HL-60 (cell line): ENCODE results near the gene TAF4B.
"Not testable (repeated sequence)": the region's sequence is repeated elsewhere in the genome, so short reads cannot be mapped to it uniquely, and the experiment has no call there.

Source experiments
- DNase-seq, 2 experiments: peaks; one replicate each; pipeline ENCODE4 v3.0.0-alpha.2; 2010 to 2020; ENCODE audit warnings: low read depth in 1 of 2, low spot score in 1 of 2
- H3K27ac ChIP-seq: fragments of 250-450 bp; sonication (Bioruptor Pico); replicated peaks from 2 replicates; pipeline ENCODE4 v1.5.1; 2020; ENCODE audit warnings: mild to moderate bottlenecking, moderate library complexity
- H3K27me3 ChIP-seq: fragments of 250-450 bp; sonication (Bioruptor Pico); 2 replicates; pipeline ENCODE4 v1.5.1; 2021; ENCODE audit warnings: mild to moderate bottlenecking, moderate library complexity; ENCODE audit not compliant: insufficient read depth, poor library complexity, severe bottlenecking
- H3K4me3 ChIP-seq: replicated peaks from 2 replicates; pipeline ENCODE4 v1.5.1; 2011; ENCODE audit warnings: mild to moderate bottlenecking, control low read depth, low read length; ENCODE audit not compliant: insufficient read depth
- CTCF ChIP-seq: IDR thresholded peaks from one replicate; pipeline ENCODE4 v1.5.1; 2011; ENCODE audit warnings: low read length, control low read depth, inconsistent platforms; ENCODE audit not compliant: insufficient read depth
- GABPA ChIP-seq: IDR thresholded peaks from 2 replicates; pipeline ENCODE4 v1.6.1; 2012; ENCODE audit warnings: low read depth
- POLR2AphosphoS5 ChIP-seq: IDR thresholded peaks from 2 replicates; pipeline ENCODE4 v1.6.1; 2012; ENCODE audit warnings: low read depth
- SPI1 ChIP-seq: IDR thresholded peaks from 2 replicates; pipeline ENCODE4 v1.6.1; 2012; ENCODE audit warnings: low read depth, mild to moderate bottlenecking, borderline replicate concordance
- TF ChIP-seq, protein P1 (sequence below): IDR thresholded peaks from 2 replicates; pipeline ENCODE4 v1.6.1; 2012; ENCODE audit warnings: low read depth; ENCODE audit not compliant: insufficient replicate concordance

The TAF4B gene

DNA sequence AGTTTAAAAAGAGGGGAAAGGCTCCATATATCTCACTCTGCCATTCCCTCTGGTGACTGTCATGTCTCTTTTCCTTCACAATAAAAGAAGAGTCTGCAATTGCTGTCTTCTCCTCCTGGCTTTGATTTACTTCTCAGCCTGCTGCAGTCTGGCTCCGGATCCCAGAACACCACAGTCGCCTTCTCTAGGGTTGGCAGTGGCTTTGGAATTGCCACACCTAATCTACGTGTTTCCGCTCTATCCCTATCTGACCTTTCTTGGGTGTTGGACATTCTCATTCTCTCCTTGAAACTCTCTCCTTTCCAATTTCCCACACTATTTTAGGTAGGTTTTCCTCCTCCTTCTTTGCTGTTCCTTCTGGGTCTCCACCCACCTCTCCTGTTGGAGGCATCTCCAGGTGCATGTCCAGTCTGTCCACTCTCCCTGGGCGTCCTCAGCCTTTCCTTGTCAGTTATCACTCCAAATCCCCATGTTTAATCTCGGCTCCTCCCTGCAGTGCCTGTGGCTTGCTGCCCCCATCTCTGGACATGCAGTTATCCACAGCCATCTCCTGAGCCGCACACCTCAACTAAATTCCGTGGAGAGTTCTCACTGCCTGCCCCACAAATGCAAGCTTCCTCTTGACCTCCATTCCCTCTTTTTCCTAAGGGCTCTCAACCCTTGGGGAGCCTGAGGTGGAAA is 209.3 kb downstream of the TAF4B start:
- no peak overlapping the region for H3K27ac ChIP-seq
- no peak for DNase-seq
- TF ChIP-seq POLR2AphosphoS5 (no peak), CTCF (no peak)
- H3K4me3 ChIP-seq, result no peak overlapping the region
- no peaks in the 10 kb centered on the region for H3K27me3 ChIP-seq

DNA sequence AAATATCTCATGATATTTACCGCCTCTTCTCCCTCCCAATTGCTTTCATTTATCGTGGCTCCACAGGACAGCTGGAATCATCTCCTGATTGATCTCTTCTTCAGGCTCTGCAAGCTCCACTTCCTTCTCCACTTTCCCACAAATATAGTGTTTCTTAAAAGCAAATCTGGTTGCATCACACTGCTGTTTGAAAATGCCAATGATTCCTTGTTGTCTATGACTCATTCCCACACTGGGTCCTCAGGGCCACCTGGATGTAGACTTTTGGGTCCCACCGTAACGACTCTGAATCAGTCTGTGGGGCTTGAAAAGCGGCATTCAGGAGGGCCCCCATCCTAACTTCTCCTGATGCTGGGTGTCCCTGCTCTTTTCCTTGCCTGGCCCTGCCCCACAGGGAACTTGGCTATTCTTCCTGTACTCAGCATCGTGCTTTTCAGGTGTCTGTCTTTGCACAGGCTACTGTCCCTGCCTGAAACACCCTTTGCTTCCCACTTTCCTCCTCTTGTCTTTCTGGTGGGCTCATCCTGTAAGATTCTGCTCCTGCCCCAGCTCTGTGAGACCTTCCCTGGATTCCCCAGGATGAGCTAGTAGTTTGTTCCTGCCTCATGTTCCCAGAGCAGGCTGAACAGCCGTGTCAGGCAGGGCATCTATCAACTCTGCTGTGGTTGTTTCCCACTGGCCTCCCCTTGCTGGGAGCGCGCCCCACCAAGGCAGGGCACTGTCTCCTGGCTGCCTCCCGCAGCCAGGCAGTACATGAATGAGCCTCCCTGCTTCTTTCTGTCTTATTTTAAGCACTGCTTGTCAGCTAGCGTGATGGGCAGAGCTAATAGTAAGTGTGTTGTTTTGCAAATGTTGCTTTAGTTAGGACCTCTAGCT is 210.2 kb downstream of the TAF4B start:
- Histone ChIP-seq H3K27ac (no peak overlapping the region), H3K27me3 (no peaks in the 10 kb centered on the region), H3K4me3 (no peak overlapping the region)
- no peak for DNase-seq
- TF ChIP-seq, protein P1, sequence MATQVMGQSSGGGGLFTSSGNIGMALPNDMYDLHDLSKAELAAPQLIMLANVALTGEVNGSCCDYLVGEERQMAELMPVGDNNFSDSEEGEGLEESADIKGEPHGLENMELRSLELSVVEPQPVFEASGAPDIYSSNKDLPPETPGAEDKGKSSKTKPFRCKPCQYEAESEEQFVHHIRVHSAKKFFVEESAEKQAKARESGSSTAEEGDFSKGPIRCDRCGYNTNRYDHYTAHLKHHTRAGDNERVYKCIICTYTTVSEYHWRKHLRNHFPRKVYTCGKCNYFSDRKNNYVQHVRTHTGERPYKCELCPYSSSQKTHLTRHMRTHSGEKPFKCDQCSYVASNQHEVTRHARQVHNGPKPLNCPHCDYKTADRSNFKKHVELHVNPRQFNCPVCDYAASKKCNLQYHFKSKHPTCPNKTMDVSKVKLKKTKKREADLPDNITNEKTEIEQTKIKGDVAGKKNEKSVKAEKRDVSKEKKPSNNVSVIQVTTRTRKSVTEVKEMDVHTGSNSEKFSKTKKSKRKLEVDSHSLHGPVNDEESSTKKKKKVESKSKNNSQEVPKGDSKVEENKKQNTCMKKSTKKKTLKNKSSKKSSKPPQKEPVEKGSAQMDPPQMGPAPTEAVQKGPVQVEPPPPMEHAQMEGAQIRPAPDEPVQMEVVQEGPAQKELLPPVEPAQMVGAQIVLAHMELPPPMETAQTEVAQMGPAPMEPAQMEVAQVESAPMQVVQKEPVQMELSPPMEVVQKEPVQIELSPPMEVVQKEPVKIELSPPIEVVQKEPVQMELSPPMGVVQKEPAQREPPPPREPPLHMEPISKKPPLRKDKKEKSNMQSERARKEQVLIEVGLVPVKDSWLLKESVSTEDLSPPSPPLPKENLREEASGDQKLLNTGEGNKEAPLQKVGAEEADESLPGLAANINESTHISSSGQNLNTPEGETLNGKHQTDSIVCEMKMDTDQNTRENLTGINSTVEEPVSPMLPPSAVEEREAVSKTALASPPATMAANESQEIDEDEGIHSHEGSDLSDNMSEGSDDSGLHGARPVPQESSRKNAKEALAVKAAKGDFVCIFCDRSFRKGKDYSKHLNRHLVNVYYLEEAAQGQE, result no peak
- no peak for TF ChIP-seq CTCF

- H3K4me3 ChIP-seq, H3K27ac ChIP-seq, DNase-seq, H3K27me3 ChIP-seq: not testable (repeated sequence)
These were observed 211.4 kb downstream of the TAF4B start for GRCh38 chr18:26437634-26438033.

GRCh38 chr18:26438980-26439379 is 212.7 kb downstream of the TAF4B start:
- no peak overlapping the region for H3K4me3 ChIP-seq
- peak in 1 of 2 experiments; percentile 36 for DNase-seq
- H3K27ac ChIP-seq, result no peak overlapping the region
- TF ChIP-seq POLR2AphosphoS5, result no peak
- H3K27me3 ChIP-seq, result no peaks in the 10 kb centered on the region

- no peaks in the 10 kb centered on the region for H3K27me3 ChIP-seq
- DNase-seq, result no peak
- no peak for TF ChIP-seq GABPA
- no peak for TF ChIP-seq SPI1
- TF ChIP-seq, protein P1, result no peak
- TF ChIP-seq POLR2AphosphoS5, result no peak
- TF ChIP-seq CTCF, result no peak
- H3K4me3 ChIP-seq, result no peak overlapping the region
- H3K27ac ChIP-seq, result no peak overlapping the region
These were observed 213.3 kb downstream of the TAF4B start for GRCh38 chr18:26439537-26439936.
